Right atrium auricular region (tissue), 2 donors: Measurements from ENCODE around the gene CST9. TPM values are rescaled to one million over a fixed set of nuclear protein-coding genes. Genes with fewer than 3 reads are reported as not detected.

Source experiments
- DNase-seq: peaks from one replicate; pipeline ENCODE4 v3.0.0-alpha.2; 2019; ENCODE audit warnings: low spot score
- H3K27ac ChIP-seq, 2 donors: fragments of 200-600 bp; sonication (generic); 1 replicate in 1 of 2; 2 replicates in 1 of 2; pipeline ENCODE4 v1.5.1; 2016 to 2019
- H3K27me3 ChIP-seq, 2 donors: fragments of 200-600 bp; sonication (generic); one replicate each; pipeline versions ENCODE4 v1.5.1 to v1.6.0; 2017 to 2019
- H3K36me3 ChIP-seq: fragments of 200-600 bp; sonication (generic); one replicate; pipeline ENCODE4 v1.5.1; 2016
- H3K4me1 ChIP-seq, 2 donors: fragments of 200-600 bp; sonication (generic); one replicate each; pipeline versions ENCODE4 v1.5.1 to v1.6.0; 2017 to 2019
- H3K4me3 ChIP-seq, 2 donors: fragments of 200-600 bp; sonication (generic); 1 replicate in 1 of 2; 2 replicates in 1 of 2; pipeline ENCODE4 v1.5.1; 2017 to 2019; ENCODE audit warnings: mild to moderate bottlenecking in 1 of 2, moderate library complexity in 1 of 2
- H3K9me3 ChIP-seq, 2 donors: fragments of 200-600 bp; sonication (generic); one replicate each; pipeline ENCODE4 v1.5.1; 2019
- total RNA-seq, 2 donors: library from RNA; depleted of rRNA; stranded (reverse); fragments of >200 nt; gene quantifications; one replicate each; pipeline ENCODE4 v1.1.0, GENCODE V29; 2016
- TF ChIP-seq, protein P1 (sequence below), 2 donors: fragments of 200-600 bp; sonication (generic); IDR thresholded peaks; one replicate each; pipeline ENCODE4 v1.5.1; 2019; ENCODE audit warnings: antibody characterized with exemption in 2 of 2

The CST9 gene
- total RNA-seq, 2 donors from 2014 or later: not detected

DNA sequence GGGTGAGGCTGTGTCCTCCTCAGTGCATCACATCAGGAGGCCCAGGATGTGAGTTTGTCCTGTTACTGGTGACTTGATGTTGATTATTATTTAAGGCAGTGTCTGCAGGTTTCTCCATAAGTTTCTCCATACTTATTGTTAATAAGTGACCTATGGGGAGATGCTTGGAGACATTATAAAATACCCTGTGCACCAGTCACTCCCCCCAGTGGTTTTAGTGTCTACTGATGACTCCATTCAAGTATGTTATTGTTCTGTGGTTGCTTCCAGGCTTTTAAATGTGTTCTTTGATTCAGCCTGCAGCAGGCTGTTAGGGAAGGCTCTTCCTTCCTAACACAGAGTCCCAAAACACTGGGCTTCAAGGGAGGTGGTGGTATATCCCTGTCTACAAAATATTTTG lies 46.7 kb upstream of the CST9 start:
- Histone ChIP-seq H3K9me3 (no peaks in the 10 kb centered on the region), H3K27ac (no peak overlapping the region), H3K4me1 (peaks cover 0 to 33% of the 10 kb centered on the region in 2 donors), H3K36me3 (no peaks in the 10 kb centered on the region), H3K27me3 (no peaks in the 10 kb centered on the region), H3K4me3 (no peak overlapping the region)
- DNase-seq: no peak
- TF ChIP-seq, protein P1, sequence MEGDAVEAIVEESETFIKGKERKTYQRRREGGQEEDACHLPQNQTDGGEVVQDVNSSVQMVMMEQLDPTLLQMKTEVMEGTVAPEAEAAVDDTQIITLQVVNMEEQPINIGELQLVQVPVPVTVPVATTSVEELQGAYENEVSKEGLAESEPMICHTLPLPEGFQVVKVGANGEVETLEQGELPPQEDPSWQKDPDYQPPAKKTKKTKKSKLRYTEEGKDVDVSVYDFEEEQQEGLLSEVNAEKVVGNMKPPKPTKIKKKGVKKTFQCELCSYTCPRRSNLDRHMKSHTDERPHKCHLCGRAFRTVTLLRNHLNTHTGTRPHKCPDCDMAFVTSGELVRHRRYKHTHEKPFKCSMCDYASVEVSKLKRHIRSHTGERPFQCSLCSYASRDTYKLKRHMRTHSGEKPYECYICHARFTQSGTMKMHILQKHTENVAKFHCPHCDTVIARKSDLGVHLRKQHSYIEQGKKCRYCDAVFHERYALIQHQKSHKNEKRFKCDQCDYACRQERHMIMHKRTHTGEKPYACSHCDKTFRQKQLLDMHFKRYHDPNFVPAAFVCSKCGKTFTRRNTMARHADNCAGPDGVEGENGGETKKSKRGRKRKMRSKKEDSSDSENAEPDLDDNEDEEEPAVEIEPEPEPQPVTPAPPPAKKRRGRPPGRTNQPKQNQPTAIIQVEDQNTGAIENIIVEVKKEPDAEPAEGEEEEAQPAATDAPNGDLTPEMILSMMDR (IDR thresholded peaks at IDR 0.05): no peak

DNA sequence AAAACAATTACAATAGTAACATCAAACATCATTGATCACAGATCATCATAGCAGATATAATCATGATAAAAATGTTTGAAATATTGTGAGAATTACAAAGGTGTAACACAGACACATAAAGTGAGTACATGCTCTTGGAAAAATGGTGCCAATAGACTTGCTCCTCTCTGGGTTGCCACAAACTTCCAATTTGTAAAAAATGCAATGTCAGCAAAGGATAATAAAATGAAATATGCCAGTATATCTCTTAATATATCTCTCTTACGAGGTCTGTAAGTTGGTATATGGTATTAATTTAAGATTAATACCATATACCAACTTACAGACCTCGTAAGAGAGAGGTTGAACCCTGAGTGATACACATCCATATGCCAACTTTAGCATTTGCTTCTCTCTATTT lies 45.4 kb upstream of the CST9 start:
- TF ChIP-seq, protein P1 (IDR thresholded peaks at IDR 0.05): no peak
- Histone ChIP-seq H3K27ac (no peak overlapping the region), H3K4me3 (no peak overlapping the region), H3K27me3 (no peaks in the 10 kb centered on the region), H3K9me3 (no peaks in the 10 kb centered on the region), H3K36me3 (no peaks in the 10 kb centered on the region), H3K4me1 (peaks cover 0 to 27% of the 10 kb centered on the region in 2 donors)
- DNase-seq: no peak

DNA sequence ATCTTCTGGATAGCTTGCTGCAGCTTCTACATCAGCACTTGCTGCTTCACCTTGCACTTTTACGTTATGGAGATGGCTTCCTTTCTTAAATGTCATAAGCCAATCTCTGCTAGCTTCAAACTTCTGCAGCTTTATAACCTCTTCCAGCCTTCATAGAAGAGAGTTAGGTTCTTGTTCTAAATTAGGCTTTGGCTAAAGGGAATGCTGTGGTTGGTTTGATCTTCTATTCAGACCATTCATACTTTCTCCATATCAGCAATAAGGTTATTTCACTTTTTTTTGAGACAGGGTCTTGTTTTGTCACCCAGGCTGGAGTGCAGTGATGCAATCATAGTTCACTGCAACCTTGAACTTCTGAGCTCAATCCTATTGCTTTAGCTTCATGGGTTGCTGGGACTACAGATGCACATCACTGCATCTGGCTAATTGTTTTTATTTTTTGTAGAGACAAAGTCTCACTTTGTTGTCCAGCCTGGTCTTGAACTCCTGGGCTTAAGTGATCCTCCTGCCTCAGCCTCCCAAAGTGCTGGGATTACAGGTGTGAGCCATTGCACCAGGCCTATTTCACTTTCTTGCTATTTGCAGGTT lies 44.2 kb upstream of the CST9 start:
- H3K9me3 ChIP-seq: no peaks in the 10 kb centered on the region
- H3K4me1 ChIP-seq: peaks cover 0 to 15% of the 10 kb centered on the region in 2 donors
- H3K4me3 ChIP-seq: no peak overlapping the region
- H3K36me3 ChIP-seq: no peaks in the 10 kb centered on the region
- no peaks in the 10 kb centered on the region for H3K27me3 ChIP-seq
- no peak overlapping the region for H3K27ac ChIP-seq
- DNase-seq: no peak
- TF ChIP-seq, protein P1 (IDR thresholded peaks at IDR 0.05): no peak

DNA sequence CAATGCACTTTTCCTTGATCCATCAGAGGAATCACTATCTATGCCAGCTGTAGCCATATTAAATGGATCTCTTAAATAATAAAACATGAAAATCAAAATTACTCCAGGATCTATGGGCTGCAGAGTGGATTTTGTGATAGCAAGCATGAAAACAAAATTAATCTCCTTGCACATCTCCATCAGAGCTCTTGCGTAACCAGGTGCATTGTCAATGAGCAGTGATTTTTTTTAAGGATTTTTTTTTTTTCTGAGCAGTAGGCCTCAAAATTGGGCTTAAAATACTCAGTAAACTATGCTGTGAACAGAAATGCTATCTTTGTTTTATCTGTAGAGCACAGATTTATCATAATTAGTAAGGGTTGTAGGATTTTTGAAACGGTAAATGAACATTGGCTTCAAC lies 43.5 kb upstream of the CST9 start:
- H3K9me3 ChIP-seq: no peaks in the 10 kb centered on the region
- H3K4me3 ChIP-seq: no peak overlapping the region
- DNase-seq: no peak
- H3K36me3 ChIP-seq: no peaks in the 10 kb centered on the region
- TF ChIP-seq, protein P1 (IDR thresholded peaks at IDR 0.05): no peak
- peaks cover 0 to 8% of the 10 kb centered on the region in 2 donors for H3K4me1 ChIP-seq
- H3K27me3 ChIP-seq: no peaks in the 10 kb centered on the region
- no peak overlapping the region for H3K27ac ChIP-seq

DNA sequence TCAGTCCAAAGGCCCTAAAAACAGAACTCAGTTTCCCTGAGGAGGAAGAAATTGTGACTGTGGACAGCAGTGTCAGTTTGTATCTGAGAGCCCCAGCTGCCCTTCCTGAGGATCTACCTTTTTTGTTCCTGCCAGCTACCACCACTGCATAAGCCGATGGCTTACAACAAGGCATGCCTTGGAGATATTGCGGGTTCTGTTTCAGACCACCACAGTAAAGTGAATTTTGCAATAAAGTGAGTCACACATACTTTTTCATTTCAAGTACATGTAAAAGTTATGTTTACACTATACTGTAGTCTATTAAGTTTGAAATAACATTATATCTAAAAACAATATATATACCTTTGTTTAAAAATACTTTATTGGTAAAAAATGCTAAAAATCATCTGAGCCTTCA lies 41.6 kb upstream of the CST9 start:
- Histone ChIP-seq H3K27me3 (no peaks in the 10 kb centered on the region), H3K4me1 (peaks cover 0 to 4% of the 10 kb centered on the region in 2 donors), H3K36me3 (no peaks in the 10 kb centered on the region), H3K27ac (no peak overlapping the region), H3K4me3 (no peak overlapping the region), H3K9me3 (no peaks in the 10 kb centered on the region)
- TF ChIP-seq, protein P1 (IDR thresholded peaks at IDR 0.05): no peak
- DNase-seq: no peak
